Ascending aorta (tissue), 2 donors: ENCODE results near the gene NCOA3. TPM values are rescaled to one million over a fixed set of nuclear protein-coding genes. Genes with fewer than 3 reads are reported as not detected.
A peak's percentile ranks its signal among the peaks of the same experiment; 100 is the strongest.

ENCODE experiments used
- DNase-seq, 2 donors: peaks; one replicate each; pipeline ENCODE4 v3.0.0-alpha.2; 2019; ENCODE audit warnings: low spot score in 2 of 2
- H3K27ac ChIP-seq, 2 donors: fragments of 200-600 bp; sonication (generic); one replicate each; pipeline ENCODE4 v1.5.1; 2016 to 2017; ENCODE audit warnings: mild to moderate bottlenecking in 1 of 2
- H3K27me3 ChIP-seq: fragments of 200-600 bp; sonication (generic); one replicate; pipeline ENCODE4 v1.5.1; 2017
- H3K36me3 ChIP-seq, 2 donors: fragments of 200-600 bp; sonication (generic); one replicate each; pipeline ENCODE4 v1.5.1; 2016
- H3K4me1 ChIP-seq, 2 donors: fragments of 200-600 bp; sonication (generic); one replicate each; pipeline ENCODE4 v1.5.1; 2016 to 2017; ENCODE audit warnings: mild to moderate bottlenecking in 1 of 2
- H3K4me3 ChIP-seq, 2 donors: fragments of 200-600 bp; sonication (generic); one replicate each; pipeline ENCODE4 v1.5.1; 2016 to 2017; ENCODE audit warnings: mild to moderate bottlenecking in 1 of 2
- H3K9me3 ChIP-seq, 2 donors: fragments of 200-600 bp; sonication (generic); one replicate each; pipeline ENCODE4 v1.5.1; 2016
- intact Hi-C: fragments of 100-400 bp; cut with DNase I; formaldehyde crosslinking; loops from one replicate; pipeline ENCODE4 v1.15.1; 2023
- total RNA-seq: library from RNA; depleted of rRNA; stranded (reverse); fragments of >200 nt; gene quantifications from one replicate; pipeline ENCODE4 v1.1.0, GENCODE V29; 2016
- TF ChIP-seq, protein P1 (sequence below), 3 experiments: fragments of 200-600 bp in 2 of 3; fragments of 450-650 bp in 1 of 3; sonication (generic) in 2 of 3; IDR thresholded peaks; one replicate each; pipeline ENCODE4 v1.5.1; 2016 to 2019; ENCODE audit warnings: antibody characterized with exemption in 3 of 3, mild to moderate bottlenecking in 1 of 3, moderate library complexity in 1 of 3

The NCOA3 gene
- total RNA-seq, 1 donor from 2014 or later = 26.3 TPM

DNA sequence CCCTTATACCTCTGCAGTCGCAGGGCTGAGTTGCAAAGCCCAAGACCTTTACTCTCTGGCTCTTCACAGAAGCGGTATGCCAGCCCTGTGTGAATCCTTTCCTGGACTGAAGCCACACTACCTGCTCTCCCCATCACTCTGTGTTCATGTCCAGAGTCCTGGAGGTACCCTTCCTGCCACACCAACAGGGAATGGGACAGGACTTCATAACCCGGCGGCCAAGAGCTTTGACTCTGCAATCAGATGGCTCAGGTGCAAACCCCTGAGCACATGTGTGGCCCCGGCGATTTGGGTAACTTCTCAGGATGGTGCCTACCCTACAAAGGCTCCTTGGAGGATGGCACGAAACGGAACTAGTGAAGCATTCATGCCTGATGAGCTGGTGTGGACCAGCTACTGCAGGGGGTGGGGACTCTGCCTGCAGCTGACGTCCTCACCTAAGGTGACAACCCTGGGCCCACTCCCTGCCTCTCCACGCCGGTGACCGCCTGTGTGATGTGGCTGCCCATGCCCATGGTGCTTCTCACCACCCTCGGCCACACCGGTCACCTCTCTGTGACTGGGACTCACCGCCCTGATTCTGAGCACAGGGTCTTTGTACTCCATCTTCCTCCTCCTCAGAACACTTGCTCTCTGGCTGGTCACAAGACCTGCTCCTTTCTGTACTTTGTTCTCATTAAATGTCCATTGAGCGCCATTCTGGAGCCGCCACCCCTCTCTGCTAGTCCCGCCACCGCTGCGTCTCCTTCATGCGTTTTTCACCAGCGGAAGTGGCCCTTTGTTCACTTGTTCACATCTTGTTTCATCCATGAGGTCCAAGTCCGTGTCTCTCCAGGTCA, 166.8 kb downstream of the NCOA3 start:
- TF ChIP-seq, protein P1, sequence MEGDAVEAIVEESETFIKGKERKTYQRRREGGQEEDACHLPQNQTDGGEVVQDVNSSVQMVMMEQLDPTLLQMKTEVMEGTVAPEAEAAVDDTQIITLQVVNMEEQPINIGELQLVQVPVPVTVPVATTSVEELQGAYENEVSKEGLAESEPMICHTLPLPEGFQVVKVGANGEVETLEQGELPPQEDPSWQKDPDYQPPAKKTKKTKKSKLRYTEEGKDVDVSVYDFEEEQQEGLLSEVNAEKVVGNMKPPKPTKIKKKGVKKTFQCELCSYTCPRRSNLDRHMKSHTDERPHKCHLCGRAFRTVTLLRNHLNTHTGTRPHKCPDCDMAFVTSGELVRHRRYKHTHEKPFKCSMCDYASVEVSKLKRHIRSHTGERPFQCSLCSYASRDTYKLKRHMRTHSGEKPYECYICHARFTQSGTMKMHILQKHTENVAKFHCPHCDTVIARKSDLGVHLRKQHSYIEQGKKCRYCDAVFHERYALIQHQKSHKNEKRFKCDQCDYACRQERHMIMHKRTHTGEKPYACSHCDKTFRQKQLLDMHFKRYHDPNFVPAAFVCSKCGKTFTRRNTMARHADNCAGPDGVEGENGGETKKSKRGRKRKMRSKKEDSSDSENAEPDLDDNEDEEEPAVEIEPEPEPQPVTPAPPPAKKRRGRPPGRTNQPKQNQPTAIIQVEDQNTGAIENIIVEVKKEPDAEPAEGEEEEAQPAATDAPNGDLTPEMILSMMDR (IDR thresholded peaks at IDR 0.05) = no peak
- DNase-seq = peak in 1 of 2 donors; percentile 60
- no peaks in the 10 kb centered on the region for H3K27me3 ChIP-seq
- intact Hi-C loops = no loop called here
- no peak overlapping the region for H3K4me3 ChIP-seq
- H3K36me3 ChIP-seq = peaks cover 0 to 7% of the 10 kb centered on the region in 2 donors
- no peak overlapping the region for H3K27ac ChIP-seq
- no peaks in the 10 kb centered on the region for H3K9me3 ChIP-seq
- H3K4me1 ChIP-seq = peaks cover 0 to 3% of the 10 kb centered on the region in 2 donors

DNA sequence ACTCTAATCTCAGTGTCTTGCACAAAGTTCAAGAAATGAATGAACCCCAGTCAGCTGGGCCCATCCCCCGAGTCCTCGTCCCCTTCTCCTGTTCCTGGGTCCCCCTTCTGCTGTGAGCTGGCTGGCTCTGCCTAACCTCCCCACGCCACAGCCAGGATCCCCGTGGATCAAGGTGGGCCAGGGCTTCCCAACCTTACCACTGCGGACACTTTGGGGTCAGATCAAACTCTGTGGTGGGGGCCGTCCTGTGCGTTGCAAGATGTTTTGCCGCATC, 167.4 kb downstream of the NCOA3 start:
- DNase-seq = no peak
- peaks cover 0 to 7% of the 10 kb centered on the region in 2 donors for H3K36me3 ChIP-seq

DNA sequence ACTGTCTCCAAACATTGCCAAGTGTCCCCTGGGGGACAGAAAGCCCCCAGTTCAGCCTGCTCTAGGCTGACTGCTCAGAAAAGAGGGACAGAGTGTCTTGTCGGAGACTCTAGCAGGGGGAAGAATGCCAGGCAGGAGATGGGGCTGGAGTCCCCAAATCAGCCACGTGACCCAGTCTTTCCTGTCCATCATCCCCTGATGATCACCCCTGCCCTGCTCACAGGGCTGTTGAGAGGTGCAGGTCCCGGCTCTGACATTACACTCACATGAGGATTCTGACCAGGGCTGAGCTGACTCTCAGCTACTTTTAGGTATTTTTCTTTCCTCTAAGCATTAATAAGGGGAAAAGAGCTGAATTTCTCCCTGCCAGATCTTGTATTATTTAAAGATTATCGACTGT, 167.8 kb downstream of the NCOA3 start:
- no peak for DNase-seq
- no peak overlapping the region for H3K4me3 ChIP-seq
- no peaks in the 10 kb centered on the region for H3K27me3 ChIP-seq
- H3K36me3 ChIP-seq = peaks cover 0 to 7% of the 10 kb centered on the region in 2 donors
- intact Hi-C loops = no loop called here
- no peak overlapping the region for H3K27ac ChIP-seq
- TF ChIP-seq, protein P1 (IDR thresholded peaks at IDR 0.05) = no peak
- no peaks in the 10 kb centered on the region for H3K9me3 ChIP-seq
- H3K4me1 ChIP-seq = no peaks in the 10 kb centered on the region

More for the DNA sequence above, 167.4 kb downstream of the NCOA3 start:
- H3K4me3 ChIP-seq = no peak overlapping the region
- no peak overlapping the region for H3K27ac ChIP-seq
- H3K4me1 ChIP-seq = no peaks in the 10 kb centered on the region
- TF ChIP-seq, protein P1 (IDR thresholded peaks at IDR 0.05) = no peak
- no peaks in the 10 kb centered on the region for H3K27me3 ChIP-seq
- intact Hi-C loops = no loop called here
- no peaks in the 10 kb centered on the region for H3K9me3 ChIP-seq

DNA sequence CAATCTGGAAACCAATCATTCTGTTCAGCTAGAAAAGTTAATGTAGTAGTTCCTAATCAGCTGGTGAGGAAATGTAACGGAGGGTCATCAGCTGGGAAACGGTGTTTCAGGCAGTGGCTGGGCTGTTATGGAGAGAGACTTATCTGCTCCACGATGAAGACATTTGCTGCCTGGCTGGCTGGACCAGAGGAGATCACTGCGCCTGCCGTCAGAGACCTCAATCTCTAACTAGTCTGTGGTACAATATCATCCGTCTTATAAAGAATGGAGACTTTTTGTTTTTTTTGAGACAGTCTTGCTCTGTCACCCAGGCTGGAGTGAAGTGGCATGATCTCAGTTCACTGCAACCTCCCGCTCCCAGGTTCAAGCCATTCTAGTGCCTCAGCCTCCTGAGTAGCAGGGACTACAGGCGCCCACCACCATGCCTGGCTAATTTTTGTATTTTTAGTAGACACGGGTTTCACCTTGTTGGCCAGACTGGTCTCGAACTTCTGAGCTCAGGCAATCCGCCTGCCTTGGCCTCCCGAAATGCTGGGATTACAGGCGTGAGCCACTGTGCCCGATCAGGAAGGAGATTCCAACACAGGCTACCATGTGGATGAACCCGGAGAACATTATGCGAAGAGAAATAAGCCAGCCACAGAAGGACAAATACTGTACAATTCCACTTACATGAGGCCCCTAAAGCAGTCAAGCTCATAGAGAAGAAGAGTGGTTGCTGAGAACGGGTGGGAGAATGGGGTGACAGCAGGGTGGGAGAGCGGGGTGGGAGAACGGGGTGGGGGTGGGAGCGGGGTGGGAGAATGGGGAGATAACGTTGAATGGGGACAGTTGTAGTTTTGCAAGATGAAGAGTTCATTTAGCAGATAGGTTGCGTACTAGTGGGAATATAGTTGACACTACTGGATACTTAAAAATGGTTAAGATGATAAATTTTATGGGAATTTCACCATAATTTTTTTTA, 168.5 kb downstream of the NCOA3 start:
- intact Hi-C loops = no loop called here
- Histone ChIP-seq H3K4me3 (no peak overlapping the region), H3K27ac (no peak overlapping the region), H3K9me3 (no peaks in the 10 kb centered on the region), H3K36me3 (peaks cover 0 to 7% of the 10 kb centered on the region in 2 donors), H3K27me3 (no peaks in the 10 kb centered on the region), H3K4me1 (no peaks in the 10 kb centered on the region)
- DNase-seq = peak in 1 of 2 donors; percentile 42
- TF ChIP-seq, protein P1 (IDR thresholded peaks at IDR 0.05) = no peak

DNA sequence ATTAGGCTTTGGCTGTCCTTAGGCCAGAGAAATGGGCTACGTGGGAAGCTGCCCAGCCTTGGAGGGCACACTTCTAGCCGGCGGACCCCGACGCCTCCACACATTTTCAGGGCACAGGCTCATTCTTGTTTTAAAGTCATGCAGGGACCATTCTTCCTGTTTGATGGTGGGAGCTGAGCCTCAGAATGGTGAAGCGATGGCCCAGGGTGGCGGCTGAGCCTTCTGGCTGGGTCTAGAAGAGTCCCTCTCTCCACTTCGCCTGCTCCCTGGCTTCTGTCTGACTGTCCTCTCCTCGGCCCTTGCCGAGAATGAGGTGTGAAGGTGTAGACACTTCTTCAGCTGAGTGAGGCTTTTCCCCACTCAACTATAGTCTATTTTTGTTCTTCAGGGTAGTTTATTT, 169.2 kb downstream of the NCOA3 start:
- DNase-seq = peak in 1 of 2 donors; percentile 52
- intact Hi-C loops = no loop called here
- TF ChIP-seq, protein P1 (IDR thresholded peaks at IDR 0.05) = no peak
- Histone ChIP-seq H3K4me1 (no peaks in the 10 kb centered on the region), H3K27me3 (no peaks in the 10 kb centered on the region), H3K4me3 (no peak overlapping the region), H3K27ac (no peak overlapping the region), H3K36me3 (peaks cover 0 to 7% of the 10 kb centered on the region in 2 donors), H3K9me3 (no peaks in the 10 kb centered on the region)
